Hepatocyte (in vitro differentiated cells): ENCODE data around the gene CDRT15.

Experiments used
- EZH2 ChIP-seq: fragments of 200-600 bp; sonication (generic); IDR thresholded peaks from 2 replicates; pipeline ENCODE4 v1.6.1; 2016; ENCODE audit warnings: antibody characterized with exemption, mild to moderate bottlenecking, borderline replicate concordance
- EZH2phosphoT487 ChIP-seq: fragments of 200-600 bp; sonication (generic); IDR thresholded peaks from one replicate; pipeline ENCODE4 v1.6.1; 2018; ENCODE audit warnings: antibody characterized with exemption, mild to moderate bottlenecking, low read depth, moderate library complexity; ENCODE audit not compliant: unreplicated experiment, severe bottlenecking
- TF ChIP-seq, protein P1 (sequence below): fragments of 200-600 bp; sonication (generic); IDR thresholded peaks from 2 replicates; pipeline ENCODE4 v1.5.1; 2016; ENCODE audit warnings: antibody characterized with exemption, mild to moderate bottlenecking; ENCODE audit not compliant: poor library complexity

DNA sequence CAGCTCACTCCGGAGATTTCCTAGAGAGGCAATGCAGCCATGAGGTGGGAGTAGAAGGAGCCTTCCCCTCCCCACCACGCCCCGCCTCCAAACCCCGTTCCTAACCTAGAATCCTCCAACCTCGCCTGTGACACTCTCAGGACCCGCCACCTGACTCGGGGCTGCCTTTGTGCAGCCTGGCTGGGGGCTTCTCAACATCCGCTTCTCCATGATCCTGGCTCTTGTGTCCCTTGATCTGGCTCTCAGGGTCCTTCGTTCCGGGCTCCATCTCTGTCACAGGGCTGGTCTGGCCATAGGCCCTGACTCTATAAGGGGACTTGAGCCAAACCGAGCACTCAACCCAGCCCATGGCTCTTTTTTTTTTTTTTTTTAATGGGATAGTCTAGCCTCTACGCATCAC lies 24.3 kb downstream of the CDRT15 start:
- TF ChIP-seq, protein P1, sequence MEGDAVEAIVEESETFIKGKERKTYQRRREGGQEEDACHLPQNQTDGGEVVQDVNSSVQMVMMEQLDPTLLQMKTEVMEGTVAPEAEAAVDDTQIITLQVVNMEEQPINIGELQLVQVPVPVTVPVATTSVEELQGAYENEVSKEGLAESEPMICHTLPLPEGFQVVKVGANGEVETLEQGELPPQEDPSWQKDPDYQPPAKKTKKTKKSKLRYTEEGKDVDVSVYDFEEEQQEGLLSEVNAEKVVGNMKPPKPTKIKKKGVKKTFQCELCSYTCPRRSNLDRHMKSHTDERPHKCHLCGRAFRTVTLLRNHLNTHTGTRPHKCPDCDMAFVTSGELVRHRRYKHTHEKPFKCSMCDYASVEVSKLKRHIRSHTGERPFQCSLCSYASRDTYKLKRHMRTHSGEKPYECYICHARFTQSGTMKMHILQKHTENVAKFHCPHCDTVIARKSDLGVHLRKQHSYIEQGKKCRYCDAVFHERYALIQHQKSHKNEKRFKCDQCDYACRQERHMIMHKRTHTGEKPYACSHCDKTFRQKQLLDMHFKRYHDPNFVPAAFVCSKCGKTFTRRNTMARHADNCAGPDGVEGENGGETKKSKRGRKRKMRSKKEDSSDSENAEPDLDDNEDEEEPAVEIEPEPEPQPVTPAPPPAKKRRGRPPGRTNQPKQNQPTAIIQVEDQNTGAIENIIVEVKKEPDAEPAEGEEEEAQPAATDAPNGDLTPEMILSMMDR: no peak
- TF ChIP-seq EZH2 (no peak), EZH2phosphoT487 (no peak)
